GM19240 (cell line): Measurements from ENCODE around the gene KRT8.
"Not testable (repeated sequence)": the region's sequence is repeated elsewhere in the genome, so short reads cannot be mapped to it uniquely, and the experiment has no call there.

Experiments
- DNase-seq: peaks from one replicate; pipeline ENCODE4 v3.0.0; 2011; ENCODE audit warnings: low spot score; ENCODE audit not compliant: insufficient read length

KRT8 gene

DNA sequence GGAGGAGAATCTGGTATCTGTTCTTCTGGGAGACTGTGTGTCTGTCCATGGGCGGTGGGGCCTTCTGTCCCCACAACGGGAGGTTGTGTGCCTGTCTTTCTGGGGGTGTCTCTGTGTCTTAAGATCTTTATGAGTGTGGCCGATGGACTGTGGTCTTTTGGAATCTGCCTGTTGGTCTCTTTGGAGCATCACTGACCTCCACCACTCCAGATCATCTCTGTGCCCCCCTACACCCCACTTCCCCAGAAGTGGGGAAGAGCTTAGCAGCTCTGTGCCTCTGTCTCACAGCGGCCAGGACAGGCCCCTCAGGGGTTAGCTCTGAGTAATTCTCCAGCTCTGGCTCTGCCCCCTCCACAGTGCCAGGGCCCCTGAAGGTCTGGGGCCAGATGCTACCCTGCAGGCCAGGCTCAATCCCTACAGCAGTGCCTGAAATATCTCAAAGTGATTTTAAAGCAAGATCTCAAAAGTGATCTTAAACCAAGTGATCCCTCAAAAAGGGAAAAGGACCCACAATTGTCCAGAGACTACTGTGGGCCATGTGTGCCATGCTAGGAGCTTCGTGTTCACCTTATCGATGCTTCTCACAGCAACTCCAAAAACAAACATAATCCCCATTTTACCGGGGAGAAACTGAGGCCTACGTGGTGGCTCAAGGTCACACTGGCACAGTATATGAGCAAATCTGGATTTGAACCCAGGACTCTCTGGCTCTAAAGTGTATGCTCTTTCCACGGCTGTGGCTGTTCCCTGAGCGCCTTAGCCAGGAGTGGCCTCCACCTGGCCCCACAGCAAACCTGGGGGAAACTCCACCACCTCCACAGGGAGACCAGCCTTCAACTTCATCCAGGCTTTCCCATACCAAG lies 30.1 kb downstream of the KRT8 start:
- DNase-seq = no peak

GRCh38 chr12:52873832-52874572 lies 30.9 kb downstream of the KRT8 start:
- DNase-seq = no peak

DNA sequence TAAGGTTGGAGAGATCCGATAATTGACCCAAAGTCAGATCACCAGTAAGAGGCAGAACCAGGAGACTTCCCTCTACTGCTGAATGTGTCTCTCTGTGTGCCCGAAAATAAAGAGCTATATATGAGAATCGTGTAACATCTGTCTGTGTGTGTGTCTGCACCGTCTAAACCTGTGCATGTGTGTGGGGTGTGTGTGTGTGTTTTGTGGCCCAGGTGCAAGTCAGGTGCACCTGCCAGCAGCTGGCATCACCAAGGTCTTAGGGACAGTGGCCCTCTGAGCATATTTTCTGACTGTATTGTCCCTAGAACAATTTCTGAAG lies 31.4 kb downstream of the KRT8 start:
- DNase-seq = no peak

GRCh38 chr12:52872644-52873389 lies 32.1 kb downstream of the KRT8 start:
- DNase-seq = no peak

GRCh38 chr12:52871291-52872039 lies 33.4 kb downstream of the KRT8 start:
- no peak for DNase-seq

GRCh38 chr12:52870361-52871290 lies 34.2 kb downstream of the KRT8 start:
- peak; percentile 82 for DNase-seq

DNA sequence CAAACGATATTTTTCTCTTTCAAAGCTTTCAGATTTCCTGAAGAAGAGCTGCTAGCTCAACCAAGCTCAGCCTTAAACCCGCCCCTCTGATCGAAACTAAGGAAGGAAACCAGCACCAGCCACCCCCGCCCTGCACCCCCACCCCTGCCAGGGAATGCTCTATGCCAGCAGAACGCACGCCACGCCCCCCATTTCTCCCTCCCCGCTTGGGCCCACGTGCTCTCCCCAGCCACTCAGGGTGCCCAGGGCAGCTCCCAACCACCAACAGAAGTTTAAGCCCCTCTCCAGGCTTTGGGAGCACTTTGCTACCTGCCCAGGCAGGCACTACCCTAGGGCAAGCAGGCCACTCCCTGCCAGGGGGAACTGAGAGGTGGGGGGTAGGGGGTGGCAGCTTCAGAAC lies 37.2 kb downstream of the KRT8 start:
- no peak for DNase-seq

DNA sequence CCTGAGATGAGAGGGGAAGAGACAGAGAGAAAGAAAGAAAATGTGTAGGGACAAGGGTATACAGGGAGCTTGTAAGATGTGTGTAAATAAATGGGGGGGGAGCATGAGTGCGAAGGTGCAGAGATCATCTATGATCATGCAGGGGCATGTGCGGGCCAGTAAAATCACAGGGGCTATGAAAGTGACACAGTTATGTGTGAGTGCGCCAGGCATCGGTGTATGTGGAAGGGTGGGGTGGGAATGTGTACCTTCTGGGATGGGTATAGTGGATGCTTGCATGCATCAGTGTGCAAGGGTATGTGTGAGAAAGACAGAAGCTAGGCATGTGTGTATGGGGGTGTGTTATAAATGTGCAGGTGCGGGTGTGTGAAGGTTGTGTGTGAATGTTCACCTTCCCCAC lies 37.7 kb downstream of the KRT8 start:
- DNase-seq = no peak

DNA sequence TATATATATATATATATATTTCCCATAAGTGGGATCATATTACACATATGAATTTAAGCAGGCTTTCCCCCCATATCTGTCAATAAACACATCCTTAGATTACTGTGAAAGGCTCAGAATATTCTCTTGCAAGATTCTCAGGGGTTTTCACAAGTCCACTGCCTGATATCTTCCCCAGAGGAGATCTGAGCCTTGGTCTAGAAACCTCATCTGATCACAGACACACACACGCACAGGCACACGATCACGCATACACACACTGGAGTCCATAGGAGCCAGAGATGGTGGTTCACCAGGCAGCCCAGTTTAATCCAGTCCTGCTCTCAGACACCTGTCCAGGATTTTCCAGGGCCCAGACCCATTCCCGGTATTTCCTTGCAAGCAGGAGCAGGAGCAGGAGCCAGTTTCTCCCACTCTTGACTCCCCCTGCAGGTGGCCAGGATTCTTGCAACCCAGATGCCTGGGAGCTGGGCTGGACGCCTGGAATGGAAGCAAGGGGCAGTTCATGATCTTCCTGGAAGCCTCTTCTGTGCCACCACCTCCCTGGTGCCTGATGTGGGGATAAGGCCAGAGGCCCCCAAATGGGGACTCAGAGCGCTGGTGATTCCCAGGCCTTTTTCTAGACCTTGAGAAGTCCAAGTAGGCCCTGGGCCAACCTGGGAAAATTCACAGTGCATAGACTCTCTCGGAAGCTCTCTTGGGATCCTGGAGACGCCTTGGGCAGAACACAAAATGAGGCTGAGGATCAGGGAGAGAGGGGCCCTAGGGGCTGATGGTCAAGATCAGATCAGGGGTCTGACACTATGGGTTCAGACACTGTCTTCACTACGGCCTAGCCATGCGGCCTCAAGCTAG lies 39.6 kb downstream of the KRT8 start:
- DNase-seq = no peak

DNA sequence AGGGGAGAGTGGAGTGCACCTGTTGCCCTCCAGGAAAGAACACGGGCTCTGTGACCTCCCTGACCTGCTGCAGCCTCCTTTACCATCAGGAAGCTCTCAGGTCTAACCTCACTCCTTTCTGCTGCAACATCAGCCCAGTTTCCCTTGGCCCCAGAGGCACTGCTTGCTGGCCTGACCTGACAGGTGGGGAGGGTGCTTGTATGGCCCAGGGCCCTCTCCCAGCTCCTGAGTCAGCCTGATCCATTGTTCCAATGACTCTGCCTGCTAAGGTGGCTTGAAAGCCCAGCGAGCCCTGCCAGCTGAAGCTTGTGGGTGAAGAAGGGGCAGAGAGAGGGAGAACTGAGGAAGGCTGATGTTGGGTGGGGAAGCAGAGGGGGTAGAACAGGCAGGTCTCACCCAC lies 42.9 kb downstream of the KRT8 start:
- no peak for DNase-seq

- DNase-seq = no peak
Measured at GRCh38 chr12:52861511-52861910, 43.4 kb downstream of the KRT8 start.

- DNase-seq = no peak
Measured at GRCh38 chr12:52860102-52860823, 44.6 kb downstream of the KRT8 start.

DNA sequence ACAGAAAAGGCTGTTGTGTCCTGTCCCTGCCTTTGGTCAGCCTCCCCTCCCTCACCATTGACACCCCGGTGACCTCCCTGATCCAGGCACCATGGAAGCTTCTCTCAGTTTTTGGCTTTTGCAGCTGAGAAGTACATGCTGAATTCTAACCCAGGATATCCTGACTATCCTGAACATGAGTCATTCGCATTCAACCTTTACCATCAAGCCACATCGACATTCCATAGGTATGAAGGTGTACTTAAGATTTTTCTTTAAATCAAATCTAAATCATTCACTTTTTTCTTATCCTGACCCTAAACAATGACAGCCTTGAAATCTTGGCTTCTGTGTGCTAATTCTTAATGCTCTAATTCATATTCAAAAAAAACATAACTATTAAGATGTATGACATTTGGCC lies 47.4 kb downstream of the KRT8 start:
- no peak for DNase-seq

DNA sequence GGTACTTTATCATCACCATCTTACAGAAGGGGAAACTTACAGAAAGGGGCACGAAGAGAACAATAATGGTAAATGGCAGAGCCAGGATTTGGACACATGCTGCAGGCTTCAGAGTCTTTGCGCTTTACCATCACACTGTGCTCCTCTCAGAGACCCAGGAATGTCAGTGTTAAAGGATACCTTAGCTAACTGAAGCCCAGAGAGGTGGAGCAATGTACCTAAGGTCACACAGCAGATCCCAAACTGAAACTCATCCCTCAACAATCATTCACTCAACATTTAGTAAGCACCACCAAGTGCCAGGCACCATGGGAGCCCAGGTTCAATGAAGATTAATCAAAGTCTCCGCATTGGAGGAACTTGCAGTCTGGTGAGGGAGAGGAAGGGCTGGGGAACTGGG lies 48.1 kb downstream of the KRT8 start:
- DNase-seq = no peak

DNA sequence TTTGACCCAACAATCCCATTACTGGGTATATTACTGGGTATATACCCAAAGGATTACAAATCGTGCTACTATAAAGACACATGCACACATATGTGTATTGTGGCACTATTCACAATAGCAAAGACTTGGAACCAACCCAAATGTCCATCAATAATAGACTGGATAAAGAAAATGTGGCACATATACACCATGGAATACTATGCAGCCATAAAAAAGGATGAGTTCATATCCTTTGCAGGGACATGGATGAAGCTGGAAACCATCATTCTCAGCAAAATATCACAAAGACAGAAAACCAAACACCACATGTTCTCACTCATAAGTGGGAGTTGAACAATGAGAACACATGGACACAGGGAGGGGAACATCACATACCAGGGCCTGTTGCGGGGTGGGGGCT lies 48.8 kb downstream of the KRT8 start:
- not testable (repeated sequence) for DNase-seq

GRCh38 chr12:52851787-52852186 lies 53.1 kb downstream of the KRT8 start:
- DNase-seq = no peak

DNA sequence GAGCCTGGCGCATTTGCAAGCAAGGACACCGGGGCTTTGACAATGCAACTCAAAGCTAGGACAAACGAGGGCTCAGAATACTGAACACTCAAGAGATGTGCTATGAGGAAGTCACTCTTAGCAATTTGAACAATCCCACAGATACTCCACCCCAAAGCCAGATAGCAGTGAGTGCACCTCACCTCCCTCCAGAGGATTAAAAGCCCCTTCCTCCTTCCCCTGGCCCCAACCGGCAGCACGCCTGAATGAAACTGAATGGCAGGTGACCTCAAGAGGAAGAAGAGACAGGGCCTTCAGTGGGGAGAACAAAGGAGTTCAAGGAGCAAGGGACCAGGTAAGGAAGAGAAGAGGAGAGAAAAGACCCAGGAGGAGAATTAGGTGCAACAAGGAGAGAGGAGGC lies 54.2 kb downstream of the KRT8 start:
- no peak for DNase-seq

GRCh38 chr12:52849511-52849910 lies 55.4 kb downstream of the KRT8 start:
- no peak for DNase-seq
